Right lobe of liver (tissue), 4 donors: ENCODE measurements around the gene TFB2M.

Source experiments
- CTCF ChIP-seq, 4 donors: fragments of 200-600 bp in 3 of 4; fragments of 450-650 bp in 1 of 4; IDR thresholded peaks; one replicate each; pipeline versions ENCODE4 v1.5.1 to v1.8.0; 2016 to 2022; ENCODE audit warnings: antibody characterized with exemption in 4 of 4, mild to moderate bottlenecking in 2 of 4
- POLR2A ChIP-seq: fragments of 450-650 bp; IDR thresholded peaks from one replicate; pipeline ENCODE4 v1.6.1; 2017; ENCODE audit warnings: antibody characterized with exemption, mild to moderate bottlenecking
- donor health status: DM: no; HTN: no; CAD: no.
- donor health status: DM: no; HTN: no; CAD: no.
- donor health status: DM: no; HTN: yes; CAD: no.

- TF ChIP-seq CTCF (IDR thresholded peaks at IDR 0.05), result no peak
- no peak for TF ChIP-seq POLR2A
Measured at GRCh38 chr1:246537887-246538286, 28.2 kb downstream of the TFB2M start.
